DMS79 treated with DMSO at 0.1 percent for 48 hours (cell line): ENCODE results near the gene ARHGAP45.

ENCODE experiments used
- DNase-seq: peaks from one replicate; lab custom pipeline; 2025; lab: John Stamatoyannopoulos, UW

Gene ARHGAP45

DNA sequence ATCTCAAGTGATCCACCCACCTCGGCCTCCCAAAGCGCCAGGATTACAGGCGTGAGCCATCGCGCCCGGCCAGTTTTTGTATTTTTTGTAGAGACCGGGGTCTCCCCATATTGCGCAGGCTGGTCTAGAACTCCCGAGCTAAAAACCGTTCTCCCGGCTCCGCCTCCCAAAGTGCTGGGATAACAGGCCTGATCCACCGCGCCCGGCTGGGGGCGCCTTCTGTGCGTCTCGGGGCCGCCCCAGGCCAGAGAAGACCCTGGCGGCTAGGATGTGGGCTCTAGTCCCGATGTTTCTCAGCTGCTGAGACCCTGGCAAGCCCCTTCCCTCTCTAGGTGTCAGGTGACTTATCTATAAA, 3.6 kb downstream of the ARHGAP45 start:
- no peak for DNase-seq

DNA sequence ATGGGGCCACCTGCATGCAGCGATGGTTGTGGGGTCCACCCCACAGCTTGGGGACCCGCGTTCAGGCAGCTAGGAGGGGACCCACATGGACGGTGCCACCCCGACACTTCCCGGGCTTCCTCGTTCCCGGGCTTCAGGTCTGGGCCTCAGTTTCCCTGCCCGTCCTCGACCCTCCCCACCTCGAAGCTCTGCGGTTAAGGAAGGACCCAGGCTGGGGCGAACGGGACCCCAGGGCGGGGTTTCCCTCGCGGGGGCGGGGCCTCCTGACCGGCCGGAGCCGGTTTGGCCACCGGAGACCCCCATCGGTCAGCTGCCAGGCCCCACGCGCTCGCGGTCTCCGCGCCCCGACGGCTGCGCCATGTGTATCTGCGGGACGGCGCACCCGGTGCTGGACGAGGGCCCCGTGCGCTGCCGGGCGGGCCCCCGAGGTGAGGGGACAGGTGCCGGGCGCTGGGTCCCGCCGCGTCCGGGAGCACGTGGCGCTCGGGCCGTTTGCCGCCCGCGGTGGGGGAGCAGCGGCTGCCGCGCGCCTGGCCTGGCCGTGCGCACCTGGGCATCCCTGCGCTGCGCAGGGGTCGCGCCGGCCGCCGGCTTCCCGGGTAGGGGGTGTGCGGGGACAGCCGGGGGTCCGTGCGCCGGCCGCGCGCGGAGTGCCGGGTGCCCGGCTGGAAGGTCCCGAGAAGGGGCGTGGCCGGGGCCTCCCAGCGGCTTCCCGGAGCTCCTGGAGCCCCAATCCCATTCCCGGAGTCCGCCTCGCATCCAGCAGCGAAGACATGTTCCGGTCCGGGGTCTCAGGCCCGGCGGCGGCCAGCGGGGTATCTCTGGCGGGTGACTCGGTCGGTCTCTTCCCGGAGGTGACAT, 4.2 kb downstream of the ARHGAP45 start:
- DNase-seq = no peak

DNA sequence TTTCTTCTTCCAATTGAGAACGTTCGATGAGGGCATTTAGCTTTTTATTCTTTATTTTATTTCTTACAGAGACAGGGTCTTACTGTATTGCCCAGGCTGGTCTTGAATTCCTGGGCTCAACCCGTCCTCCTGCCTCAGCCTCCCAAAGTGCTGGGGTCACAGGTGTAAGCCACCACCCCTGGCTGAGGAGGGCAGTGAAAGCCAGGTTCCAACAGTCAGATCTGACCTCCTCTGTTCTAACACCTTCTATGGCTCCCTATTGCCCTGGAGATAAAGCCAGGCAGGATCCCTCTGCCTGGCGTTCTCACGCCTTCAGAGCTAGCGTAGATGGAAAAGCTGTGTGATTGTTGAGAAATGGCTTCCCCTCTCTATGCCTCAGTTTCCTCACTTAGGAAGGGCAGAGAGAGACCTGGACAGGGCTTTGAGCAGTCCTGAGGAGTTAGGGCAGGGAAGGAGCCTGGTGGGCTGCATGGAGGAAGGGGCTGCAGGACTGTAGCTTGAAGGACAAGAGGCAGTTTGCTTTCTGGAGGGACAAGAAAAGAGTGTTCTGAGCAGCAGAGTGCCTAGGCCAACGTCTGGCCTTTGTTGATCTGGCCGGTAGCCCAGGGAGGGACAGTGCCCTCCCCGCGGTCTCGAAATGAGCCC, 5.5 kb downstream of the ARHGAP45 start:
- no peak for DNase-seq

DNA sequence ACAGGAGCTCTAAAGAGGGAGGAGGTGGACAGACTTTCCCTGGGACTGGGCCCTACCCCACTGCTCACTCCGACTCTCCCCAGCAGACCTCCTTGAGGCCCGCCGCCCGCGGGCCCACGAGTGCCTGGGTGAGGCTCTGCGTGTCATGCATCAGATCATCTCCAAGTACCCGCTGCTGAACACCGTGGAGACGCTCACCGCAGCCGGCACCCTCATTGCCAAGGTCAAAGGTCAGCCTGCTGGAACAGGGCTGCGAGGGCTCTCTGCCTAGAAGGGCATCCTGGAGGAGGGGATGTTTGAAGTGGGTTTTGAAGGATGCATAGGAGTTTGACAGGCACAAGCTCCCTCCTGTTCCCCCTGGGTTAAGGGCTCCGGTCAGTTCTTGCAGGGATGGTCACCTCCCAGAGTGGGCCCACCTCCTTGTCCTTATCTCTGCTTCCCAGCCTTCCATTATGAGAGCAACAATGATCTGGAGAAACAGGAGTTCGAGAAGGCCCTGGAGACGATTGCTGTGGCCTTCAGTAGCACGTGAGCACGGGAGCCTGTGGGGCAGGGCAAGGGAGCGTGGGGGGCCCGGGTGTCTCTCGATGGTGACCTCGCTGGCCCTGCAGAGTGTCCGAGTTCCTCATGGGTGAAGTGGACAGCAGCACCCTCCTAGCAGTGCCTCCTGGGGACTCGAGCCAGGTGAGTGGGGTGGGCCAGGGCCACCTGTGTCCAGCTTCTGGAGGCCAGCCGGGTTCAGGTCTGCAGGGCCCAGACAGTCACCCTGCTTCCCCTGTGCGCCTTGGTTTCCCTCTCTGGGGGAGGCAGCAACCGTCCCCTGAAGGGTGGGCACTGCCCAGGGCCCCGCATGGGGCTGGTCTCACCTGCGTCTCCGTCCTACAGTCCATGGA, 6.3 kb downstream of the ARHGAP45 start:
- no peak for DNase-seq

DNA sequence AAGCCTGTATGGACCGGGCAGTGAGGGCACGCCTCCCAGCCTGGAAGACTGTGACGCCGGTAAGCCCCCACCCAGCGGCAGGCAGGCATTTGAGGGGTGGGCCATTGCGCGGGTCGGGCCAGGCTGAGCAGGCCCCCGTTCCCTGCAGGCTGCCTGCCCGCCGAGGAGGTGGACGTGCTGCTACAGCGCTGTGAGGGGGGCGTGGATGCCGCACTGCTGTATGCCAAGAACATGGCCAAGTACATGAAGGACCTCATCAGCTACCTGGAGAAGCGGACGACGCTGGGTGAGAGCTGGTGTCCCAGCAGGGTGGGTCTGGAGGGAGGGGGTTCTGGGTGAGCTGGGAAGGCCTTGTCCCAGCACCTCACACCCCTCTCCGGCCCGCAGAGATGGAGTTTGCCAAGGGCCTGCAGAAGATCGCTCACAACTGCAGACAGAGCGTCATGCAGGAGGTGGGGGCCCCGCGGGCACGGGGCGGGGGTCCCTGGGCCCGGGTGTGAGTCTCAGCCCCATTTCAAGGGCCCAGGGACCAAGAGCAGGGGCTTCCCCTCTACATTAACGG, 7.1 kb downstream of the ARHGAP45 start:
- no peak for DNase-seq

DNA sequence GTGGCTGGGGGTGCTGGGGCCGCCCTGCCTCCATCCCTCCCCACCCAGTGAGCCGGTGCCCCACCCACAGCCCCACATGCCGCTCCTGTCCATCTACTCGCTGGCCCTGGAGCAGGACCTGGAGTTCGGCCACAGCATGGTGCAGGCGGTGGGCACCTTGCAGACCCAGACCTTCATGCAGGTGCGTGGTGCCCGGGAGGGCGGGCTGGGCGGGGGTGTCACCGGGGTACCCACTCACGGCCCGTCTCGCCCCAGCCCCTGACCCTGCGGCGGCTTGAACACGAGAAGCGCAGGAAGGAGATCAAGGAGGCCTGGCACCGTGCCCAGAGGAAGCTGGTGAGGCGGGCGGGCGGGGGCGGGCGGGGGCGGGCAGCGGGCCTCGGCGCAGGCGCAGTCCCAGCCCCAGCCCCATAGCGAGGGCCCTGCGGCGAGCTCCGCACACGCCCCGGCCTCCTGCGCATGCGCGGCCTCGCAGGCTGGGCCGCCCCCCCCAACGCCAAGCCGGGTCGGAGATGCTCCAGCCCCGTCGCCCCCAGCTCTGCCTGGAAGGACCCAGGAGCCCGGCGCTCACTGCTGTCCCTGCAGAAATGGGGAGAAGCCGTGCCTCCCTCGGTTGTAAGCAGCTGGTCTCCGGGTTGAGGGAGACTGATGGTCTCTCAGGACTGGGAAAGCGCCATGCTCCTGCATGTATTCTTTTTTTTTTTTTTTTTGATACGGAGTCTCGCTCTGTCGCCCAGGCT, 7.7 kb downstream of the ARHGAP45 start:
- DNase-seq = peak; percentile 82

DNA sequence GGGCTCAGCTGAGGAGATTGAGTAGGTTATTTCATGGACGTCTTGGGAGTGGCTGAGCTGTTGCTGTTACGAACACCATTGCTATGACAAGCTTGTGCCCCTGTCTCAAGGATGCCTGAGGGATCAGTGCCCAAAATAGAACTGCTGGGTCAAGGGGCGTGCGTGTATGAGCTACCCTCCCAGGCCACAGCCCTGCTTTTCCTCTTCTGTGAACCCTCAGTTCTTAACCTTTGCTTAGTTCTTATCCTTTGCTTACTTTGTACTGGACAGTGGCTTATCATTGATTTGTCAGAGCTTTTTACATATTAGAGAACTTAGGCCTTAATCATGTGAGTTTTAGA, 9.0 kb downstream of the ARHGAP45 start:
- DNase-seq = no peak

DNA sequence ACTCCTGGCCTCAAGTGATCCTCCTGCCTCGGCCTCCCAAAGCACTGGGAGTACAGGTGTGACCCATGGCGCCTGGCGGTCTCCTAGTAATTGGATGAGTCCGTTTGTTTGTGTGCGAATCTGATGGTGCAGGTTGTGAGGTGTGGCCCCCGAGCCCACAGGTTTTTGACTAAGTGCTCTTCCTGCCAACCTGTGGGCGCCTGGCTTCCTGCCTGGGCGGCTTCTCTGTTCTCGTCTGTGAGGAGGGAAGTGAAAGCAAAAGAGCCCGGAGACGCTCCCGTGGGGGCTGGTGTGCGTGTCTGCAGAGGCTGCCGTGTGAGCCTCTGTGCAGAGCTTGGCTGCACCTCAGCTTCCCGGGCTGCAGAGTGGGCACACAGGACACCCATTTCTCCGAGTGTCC, 10.0 kb downstream of the ARHGAP45 start:
- DNase-seq = no peak

DNA sequence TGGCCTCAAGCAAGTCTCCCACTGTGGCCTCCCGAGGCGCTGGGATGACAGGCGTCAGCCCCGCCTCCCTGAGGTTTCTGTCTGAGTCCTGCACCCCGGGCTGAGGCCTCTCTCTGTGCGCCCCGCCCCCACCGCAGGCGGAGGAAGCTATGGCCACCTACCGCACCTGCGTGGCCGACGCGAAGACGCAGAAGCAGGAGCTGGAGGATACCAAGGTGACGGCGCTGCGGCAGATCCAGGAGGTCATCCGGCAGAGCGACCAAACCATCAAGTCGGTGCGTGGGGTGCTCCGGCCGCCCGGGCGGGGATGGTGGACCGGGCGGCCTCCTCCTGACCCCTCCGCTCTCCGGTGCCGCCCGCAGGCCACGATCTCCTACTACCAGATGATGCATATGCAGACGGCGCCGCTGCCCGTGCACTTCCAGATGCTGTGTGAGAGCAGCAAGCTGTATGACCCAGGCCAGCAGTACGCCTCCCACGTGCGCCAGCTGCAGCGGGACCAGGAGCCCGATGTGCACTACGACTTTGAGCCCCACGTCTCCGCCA, 12.7 kb downstream of the ARHGAP45 start:
- DNase-seq = no peak

DNA sequence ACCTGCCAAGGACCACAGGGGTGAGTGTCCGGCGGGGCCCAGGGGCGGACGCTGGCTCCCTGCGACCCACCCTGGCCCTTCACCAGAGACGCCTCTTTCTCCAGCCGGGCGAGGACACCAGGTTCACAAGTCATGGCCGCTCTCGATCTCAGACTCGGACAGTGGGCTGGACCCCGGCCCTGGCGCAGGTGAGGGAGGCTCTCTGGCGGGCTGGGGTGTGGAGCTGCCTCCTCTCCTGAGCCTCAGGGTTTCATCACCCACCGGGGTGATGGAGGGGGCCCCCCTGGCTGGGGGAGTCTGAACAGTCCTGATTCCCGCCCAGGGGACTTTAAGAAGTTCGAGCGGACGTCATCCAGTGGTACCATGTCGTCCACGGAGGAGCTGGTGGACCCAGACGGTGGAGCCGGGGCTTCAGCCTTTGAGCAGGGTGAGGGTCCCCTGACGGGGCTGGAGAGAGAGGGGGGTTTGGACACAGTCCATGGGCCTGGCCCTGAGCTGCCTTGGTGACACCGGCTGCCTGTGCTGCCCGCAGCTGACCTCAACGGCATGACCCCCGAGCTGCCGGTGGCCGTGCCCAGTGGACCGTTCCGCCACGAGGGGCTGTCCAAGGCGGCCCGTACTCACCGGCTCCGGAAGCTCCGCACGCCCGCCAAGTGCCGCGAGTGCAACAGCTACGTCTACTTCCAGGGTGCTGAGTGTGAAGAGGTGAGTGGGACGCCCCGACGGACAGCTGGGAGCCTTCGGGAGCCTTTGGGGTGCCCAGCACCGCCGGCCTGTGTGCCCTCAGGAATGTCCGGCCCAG, 13.6 kb downstream of the ARHGAP45 start:
- DNase-seq = no peak

DNA sequence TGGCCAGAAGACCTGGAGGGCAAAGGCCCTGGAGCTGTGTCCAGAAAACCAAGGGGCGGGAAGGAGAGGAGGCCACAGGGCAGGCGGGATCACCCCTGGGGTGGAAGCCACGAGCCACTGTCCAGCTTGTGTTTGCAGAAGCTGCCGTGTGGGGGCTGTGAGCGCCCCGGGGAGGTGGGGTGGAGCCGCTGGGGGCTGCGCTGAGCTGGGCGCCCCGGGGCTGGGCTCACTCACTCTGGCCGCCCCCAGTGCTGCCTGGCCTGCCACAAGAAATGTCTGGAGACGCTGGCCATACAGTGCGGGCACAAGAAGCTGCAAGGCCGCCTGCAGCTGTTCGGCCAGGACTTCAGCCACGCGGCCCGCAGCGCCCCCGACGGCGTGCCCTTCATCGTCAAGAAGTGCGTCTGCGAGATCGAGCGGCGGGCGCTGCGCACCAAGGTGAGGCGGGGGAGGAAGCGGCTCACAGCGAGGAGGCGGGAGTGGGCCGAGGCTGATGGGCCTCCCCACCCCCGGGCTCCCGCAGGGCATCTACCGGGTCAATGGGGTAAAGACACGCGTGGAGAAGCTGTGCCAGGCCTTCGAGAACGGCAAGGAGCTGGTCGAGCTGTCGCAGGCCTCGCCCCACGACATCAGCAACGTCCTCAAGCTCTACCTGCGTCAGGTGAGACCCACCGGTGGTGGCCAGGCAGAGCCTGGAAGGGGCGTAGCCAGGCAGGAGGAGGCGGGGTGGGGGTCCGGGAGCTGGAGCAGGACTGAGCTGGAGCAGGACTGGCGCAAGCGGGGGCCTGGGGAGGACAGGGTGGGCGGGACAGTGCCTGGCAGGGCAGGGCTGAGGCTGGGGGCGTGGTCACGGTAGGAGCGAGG, 14.6 kb downstream of the ARHGAP45 start:
- no peak for DNase-seq

DNA sequence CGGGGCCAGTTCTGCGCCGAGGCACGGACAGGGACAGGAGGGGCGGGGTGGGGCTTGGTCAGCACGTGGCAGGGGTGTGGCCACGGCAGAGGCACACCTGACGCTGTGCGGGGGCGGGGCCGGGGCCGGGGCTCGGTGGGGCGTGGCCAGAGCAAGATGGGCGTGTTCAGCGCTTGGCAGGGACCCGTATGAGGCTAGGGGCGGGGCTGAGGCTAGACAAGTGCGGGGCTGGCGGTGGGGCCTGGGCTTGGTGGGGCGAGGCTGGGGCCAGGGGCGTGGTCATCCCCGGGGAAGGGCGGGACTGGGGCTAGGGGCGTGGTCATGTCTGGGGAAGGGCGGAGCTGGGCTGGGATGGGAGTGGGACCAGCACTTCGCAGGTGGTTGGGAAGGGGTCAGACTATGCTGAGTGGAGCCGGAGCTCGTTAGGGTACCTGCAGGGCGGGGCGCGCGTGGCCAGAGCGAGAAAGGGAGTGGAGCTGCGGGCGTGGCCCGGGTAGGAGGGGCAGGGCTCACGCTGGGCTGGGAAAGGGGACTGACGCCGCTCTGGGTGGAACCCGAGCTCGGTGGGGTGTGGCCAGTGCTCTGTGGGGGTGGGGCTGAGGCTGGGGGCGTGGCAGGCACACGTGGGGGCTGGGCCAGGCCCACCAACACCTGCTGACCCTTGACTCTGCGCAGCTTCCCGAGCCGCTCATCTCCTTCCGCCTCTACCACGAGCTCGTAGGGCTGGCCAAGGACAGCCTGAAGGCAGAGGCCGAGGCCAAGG, 15.4 kb downstream of the ARHGAP45 start:
- DNase-seq = peak; percentile 83

DNA sequence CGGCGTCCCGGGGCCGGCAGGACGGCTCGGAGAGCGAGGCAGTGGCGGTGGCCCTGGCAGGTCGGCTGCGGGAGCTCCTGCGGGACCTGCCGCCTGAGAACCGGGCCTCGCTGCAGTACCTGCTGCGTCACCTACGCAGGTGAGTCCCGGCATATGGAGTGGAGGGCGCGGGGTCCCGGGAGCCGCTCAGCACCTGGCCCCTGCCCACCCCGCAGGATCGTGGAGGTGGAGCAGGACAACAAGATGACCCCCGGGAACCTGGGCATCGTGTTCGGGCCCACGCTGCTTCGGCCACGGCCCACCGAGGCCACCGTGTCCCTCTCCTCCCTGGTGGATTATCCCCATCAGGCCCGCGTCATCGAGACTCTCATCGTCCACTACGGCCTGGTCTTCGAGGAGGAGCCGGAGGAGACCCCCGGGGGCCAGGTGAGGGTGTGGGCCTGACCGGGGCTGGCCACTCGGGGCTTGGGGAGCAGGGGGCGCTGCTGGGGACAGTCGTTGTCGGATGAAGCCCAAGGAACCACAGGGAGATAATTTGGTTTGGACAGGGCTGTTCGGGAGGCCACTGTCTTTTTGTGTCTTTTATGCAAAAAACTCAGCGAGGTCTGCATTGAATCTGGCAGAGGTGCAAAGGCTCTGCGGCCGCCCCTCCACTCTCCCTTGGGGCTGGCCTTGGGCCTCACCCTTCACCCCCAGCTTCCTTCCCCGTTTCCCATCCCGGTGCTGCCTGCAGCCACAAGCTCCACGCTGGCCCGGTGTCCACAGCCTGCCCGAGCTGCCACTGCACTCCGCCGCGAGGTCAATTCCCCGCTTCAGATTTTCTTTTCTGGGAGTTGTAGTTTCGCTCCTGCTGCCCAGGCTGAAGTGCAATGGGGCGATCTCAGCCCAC, 16.2 kb downstream of the ARHGAP45 start:
- no peak for DNase-seq

DNA sequence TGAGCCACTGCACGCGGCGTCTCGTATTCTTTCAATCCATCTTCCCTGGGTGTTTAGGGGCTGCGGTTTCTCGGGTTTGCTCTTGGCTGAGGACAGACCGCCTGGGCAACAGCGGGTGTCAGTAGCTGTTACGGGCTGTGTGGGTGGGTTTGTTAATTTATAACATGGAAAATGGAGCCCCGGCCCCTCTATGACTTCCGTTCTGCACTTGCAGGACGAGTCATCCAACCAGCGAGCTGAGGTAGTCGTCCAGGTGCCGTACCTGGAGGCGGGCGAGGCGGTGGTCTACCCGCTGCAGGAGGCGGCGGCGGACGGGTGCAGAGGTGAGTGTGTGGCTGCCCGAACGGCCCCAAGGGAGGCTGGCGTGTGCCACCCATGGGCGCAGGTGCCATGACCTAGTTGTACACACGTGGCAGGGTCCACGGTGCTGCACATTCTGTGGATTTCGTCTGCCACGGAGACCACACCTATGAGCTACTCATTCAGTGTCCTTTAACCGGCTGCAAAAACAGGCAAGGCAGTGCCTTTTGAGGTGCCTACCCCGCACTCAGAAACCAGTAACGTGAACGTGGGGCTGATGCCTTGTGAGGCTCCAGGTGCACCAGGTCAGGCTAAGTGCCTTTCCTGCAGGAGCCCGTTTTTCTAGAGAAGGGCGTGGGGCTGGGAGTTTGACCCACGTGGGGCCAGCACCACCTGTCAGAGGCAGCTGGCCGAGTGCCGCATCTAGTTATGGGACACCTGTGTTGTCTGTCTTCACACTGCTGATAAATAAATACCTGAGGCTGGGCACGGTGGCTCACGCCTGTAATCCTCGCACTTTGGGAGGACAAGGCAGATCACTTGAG, 17.3 kb downstream of the ARHGAP45 start:
- DNase-seq = no peak

DNA sequence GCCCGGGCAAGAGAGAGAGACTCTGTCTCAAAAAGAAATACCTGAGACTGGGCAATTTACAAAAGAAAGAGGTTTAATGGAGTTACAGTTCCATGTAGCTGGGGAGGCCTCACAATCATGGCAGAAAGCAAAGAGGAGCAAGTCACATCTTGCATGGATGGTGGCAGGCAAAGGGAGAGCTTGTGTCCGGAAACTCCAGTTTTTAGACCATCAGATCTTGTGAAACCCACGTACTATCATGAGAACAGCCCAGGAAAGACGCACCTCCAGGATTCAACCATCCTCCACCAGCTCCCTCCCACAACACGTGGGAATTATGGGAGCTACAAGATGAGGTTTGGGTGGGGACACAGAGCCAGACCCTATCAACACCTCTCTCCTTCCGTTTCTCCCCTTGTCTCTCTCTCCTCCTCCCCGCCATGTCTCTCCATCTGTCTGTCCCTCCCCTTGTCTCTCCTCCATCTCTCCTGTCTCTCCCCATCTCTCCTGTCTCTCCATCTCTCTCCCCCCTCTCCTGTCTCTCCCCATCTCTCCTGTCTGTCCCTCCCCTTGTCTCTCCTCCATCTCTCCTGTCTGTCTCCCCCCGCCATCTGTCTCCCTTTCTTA, 18.2 kb downstream of the ARHGAP45 start:
- DNase-seq = no peak

DNA sequence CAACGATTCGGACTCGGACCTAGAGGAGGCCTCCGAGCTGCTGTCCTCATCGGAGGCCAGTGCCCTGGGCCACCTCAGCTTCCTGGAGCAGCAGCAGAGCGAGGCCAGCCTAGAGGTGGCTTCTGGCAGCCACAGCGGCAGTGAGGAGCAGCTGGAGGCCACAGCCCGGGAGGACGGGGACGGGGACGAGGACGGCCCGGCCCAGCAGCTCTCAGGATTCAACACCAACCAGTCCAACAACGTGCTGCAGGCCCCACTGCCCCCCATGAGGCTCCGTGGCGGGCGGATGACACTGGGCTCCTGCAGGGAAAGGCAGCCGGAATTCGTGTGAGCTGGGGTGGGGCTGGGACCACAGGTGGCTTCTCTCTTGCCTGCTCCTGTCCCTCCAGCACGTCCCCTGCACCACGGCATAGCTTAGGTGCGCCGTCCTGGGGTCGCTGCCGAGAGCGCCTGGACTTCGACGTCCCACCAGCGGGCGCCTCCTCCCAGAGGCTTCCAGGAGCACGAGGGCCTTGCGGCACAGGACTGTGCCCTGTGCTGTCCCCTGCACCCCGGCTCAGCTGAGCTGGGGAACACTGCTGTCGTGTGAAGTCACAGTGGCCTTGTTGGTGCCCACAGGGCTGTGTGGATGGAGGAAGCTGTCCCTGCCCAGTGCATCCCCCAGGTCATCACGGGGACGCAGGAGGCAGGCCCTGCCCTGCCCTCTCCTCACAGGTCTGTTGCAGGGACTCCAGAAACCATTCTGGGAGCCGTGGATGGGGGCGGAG, 18.9 kb downstream of the ARHGAP45 start:
- DNase-seq = no peak
